HG03378 (cell line): ENCODE results near the gene PIK3AP1.
"Not testable (repeated sequence)": the region's sequence is repeated elsewhere in the genome, so short reads cannot be mapped to it uniquely, and the experiment has no call there.

Experiments
- ATAC-seq: cut with Tn5 transposase; IDR thresholded peaks from one replicate; pipeline ENCODE4 v1.9.1; 2021; ENCODE audit warnings: mild to moderate bottlenecking, moderate library complexity; ENCODE audit not compliant: unreplicated experiment

Gene PIK3AP1

DNA sequence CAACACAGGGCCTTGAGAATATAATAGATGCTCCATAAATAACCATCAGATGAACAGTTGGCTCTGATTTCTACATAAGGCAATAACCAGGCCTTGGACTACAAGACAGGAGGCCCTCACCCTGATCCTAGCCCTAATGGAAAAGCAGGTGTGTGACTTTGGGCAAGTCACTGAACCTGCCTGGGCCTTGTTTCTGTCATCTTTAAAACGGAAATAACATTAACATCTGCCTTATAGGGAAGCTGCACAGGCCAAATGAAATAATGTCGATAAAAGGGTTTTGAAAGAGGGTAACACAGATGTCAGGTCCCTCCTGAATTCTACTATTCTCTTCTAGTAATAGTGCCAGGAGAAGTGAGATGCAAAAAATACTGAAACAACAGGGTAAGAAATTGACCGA, 20.7 kb downstream of the PIK3AP1 start:
- ATAC-seq, result no peak

DNA sequence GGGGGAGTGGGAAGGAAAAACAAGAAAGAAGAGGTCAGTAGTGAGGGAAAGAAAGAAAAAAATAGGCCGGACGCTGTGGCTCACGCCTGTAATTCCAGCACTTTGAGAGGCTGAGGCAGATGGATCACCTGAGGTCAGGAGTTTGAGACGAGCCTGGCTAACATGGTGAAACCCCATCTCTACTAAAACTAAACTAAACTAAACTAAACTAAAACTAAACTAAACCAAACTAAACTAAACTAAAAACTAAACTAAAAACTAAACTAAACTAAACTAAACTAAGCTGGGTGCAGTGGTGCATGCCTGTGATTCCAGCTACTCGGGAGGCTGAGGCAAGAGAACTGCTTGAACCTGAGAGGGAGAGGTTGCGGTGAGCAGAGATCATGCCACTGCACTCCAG, 22.0 kb downstream of the PIK3AP1 start:
- ATAC-seq, result not testable (repeated sequence)

GRCh38 chr10:96697438-96697837, 22.9 kb downstream of the PIK3AP1 start:
- no peak for ATAC-seq

GRCh38 chr10:96696845-96697425, 23.4 kb downstream of the PIK3AP1 start:
- ATAC-seq, result no peak

DNA sequence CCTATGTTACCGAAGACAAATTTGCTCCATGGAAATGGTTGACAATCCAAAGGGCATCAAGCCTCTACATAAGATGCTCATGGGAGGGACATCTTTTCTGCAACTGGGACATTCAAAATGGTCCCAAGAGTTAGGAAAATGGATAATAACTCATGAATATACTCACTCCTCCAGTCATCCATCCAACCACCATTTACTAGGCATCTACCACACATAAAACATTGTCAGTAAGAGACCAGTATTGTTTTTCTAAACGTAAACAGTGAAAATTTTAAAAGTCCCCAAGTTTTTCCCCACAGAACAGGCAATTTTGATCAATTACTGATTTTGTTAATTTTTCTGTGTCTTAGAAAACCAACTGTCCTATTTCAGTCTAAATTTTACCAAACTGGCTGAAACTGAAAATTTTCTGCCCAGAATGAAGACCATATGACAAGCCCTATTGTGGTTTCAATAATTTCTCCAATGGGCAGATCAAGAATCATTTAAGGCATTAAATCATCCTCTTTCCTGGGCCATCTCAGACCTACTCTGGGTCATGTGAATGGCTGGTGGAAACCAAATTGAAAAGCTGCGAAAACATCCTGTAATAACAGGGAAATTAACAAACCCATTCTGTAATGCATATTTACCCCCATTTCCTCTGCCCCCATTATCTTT, 24.2 kb downstream of the PIK3AP1 start:
- no peak for ATAC-seq

- no peak for ATAC-seq
Measured at GRCh38 chr10:96695366-96695765, 24.9 kb downstream of the PIK3AP1 start.

DNA sequence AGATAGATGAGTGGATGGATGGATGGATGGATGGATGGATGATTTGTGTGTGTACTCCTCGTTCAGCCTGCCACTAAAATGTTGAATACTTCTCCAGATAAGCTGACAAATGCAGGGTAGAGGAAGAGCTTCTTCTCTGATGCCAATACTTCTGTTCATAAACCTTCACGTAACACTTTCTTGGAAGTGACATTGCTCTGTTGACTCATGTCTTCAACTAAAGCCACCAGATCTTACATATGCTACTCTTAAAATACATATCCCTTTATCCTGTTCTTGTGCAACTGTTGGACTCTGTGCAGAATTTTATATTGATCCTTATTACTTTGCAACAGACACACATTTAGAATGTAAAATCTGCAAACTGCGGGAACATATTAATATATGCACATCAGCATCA, 26.9 kb downstream of the PIK3AP1 start:
- no peak for ATAC-seq

- no peak for ATAC-seq
Measured at GRCh38 chr10:96692427-96692826, 27.9 kb downstream of the PIK3AP1 start.

- ATAC-seq, result no peak
Measured at GRCh38 chr10:96691761-96692160, 28.6 kb downstream of the PIK3AP1 start.

- no peak for ATAC-seq
Measured at GRCh38 chr10:96690755-96691730, 29.3 kb downstream of the PIK3AP1 start.

DNA sequence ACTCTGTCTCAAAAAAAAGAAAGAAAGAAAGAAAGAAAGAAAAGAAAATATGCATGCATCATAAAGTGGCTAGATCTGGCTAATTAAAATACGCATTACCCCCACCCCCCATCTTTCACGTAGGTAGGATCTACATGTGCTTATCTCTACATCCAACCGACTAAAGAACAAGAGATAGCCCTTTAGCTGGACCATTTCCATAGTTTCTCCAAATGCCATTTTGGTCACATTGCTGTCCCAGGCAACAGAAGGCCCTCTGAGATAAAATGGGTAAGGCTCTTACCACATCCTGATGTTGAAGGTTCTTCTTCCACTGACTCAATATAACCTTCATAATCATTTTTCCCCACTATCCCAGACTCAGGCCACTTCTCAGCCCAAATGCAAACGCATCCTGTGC, 31.5 kb downstream of the PIK3AP1 start:
- ATAC-seq, result no peak

- no peak for ATAC-seq
Measured at GRCh38 chr10:96687317-96688012, 32.8 kb downstream of the PIK3AP1 start.

- no peak for ATAC-seq
Measured at GRCh38 chr10:96686514-96686913, 33.8 kb downstream of the PIK3AP1 start.

DNA sequence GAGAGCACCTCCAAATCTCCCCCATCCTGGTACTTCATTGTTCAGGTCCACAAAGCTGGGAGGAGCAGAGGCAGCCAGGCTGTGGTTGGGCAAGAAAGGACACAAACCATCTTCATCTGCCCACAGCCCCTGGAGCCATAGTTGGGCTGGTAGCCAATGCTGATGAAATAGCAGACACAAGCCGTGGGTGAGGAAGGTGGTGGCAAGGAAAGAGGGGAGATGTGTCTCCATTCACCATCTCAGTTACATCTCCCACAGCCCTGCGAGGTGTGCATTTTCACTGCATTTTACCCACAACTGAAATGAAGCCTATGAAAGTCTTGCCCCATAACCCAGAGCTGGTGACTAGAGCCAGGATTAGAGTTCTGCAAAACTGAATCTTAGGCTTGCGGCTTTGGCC, 35.0 kb downstream of the PIK3AP1 start:
- no peak for ATAC-seq

DNA sequence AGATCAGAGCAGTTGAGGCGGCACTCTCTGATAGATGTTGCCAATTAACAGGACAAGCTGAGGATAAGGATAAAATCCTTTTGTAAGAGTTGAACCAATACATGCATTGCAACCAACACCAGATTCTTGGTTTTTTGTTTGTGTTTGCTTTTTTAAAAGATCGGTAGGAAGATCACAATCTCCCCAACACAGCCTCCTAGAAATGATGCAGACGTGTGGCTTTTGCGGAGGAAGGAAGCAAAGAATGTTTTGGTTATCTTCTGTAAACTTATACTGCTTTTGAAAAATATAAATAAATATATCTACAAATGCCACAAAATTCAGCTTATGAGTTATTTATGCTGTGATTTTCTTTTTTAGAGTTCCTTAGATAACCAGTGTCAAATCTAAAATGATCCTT, 35.5 kb downstream of the PIK3AP1 start:
- no peak for ATAC-seq

DNA sequence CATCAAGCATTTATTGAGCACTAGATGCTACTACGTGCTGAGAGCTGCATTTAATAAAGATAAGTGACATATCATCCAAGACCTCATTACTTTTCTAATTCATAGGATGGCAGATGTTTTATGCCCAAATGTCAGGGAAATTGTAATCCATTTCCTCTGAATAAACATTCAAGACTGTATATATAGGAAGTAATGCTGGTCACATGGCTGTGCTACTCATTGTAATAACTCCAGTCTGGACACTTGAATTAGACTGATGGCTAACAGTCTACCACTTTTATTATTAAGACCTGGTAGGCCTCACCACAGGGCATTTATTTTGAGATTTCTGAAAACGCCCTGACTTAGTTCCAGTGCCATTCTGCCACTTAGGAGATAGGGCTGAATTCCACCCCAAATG, 36.6 kb downstream of the PIK3AP1 start:
- no peak for ATAC-seq

GRCh38 chr10:96683065-96683464, 37.2 kb downstream of the PIK3AP1 start:
- ATAC-seq, result no peak

DNA sequence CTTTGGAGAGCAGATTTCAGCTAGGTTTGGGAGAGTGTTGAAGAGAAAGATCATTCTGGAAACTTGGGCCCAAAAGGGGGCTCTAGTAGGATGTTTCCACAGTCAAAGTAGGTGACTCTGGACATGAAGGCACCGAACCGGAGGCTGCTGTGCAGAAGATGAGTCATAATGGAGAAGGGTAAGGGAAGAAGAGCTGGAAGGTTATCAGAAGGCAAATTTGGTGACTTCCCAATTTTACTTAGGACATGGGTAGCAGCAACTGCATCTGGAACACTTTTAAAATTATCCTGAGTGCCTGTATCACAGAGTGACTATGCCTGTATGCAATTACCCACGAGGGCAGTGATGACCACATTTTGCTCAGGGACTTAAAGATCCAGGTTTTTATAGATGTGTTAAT, 38.8 kb downstream of the PIK3AP1 start:
- ATAC-seq, result no peak

DNA sequence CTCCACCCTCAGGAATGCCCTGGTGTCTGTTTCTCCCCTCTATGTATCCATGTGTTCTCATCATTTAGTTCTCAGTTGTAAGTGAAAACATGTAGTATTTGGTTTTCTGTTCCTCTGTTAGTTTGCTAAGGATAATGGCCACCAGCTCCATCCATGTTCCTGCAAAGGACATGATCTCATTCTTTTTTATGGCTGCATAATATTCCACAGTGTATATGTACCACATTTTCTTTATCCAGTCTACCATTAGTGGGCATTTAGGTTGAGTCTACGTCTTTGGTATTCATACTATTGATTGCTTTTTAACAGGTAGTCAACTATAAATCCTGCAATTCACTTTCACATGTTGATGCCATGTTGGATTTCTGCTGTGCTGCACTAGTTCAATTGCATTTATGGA, 39.9 kb downstream of the PIK3AP1 start:
- ATAC-seq, result not testable (repeated sequence)

DNA sequence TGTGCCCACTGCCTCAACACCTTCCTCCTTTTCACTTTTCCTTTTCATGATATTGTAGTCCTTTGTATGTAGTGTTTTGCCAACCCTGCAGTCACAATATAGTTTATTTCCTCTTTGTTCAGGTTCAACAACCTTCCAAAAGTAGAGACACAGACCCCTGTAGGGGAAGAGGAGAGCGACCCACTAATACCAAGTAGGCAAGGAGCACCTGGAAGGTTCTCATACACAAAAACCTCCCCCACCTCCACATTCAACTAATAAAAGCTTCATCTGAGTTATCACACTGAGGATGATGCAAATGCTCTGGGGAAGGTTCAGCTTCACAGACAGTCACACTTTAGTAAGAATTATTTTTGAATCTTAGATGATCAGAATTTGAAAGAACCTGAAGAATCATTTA, 41.6 kb downstream of the PIK3AP1 start:
- no peak for ATAC-seq
